KOPT-K1 (cell line): ENCODE results near the gene TAF5L.
"Not testable (repeated sequence)": the region's sequence is repeated elsewhere in the genome, so short reads cannot be mapped to it uniquely, and the experiment has no call there.

Source experiments
- H3K27ac ChIP-seq: fragments of 200-600 bp; sonication (generic); 2 replicates; pipeline ENCODE4 v1.5.1; 2016; ENCODE audit warnings: antibody characterized with exemption, mild to moderate bottlenecking, low read depth, low read length; ENCODE audit not compliant: poor library complexity, severe bottlenecking
- H3K36me3 ChIP-seq: fragments of 200-600 bp; sonication (generic); 2 replicates; pipeline ENCODE4 v1.5.1; 2017; ENCODE audit warnings: antibody characterized with exemption, mild to moderate bottlenecking, low read length, moderate library complexity; ENCODE audit not compliant: insufficient read depth
- H3K9me3 ChIP-seq: fragments of 200-600 bp; sonication (generic); 2 replicates; pipeline ENCODE4 v1.5.1; 2017; ENCODE audit warnings: antibody characterized with exemption, low read length, mild to moderate bottlenecking; ENCODE audit not compliant: insufficient read depth, poor library complexity, severe bottlenecking

Gene TAF5L

DNA sequence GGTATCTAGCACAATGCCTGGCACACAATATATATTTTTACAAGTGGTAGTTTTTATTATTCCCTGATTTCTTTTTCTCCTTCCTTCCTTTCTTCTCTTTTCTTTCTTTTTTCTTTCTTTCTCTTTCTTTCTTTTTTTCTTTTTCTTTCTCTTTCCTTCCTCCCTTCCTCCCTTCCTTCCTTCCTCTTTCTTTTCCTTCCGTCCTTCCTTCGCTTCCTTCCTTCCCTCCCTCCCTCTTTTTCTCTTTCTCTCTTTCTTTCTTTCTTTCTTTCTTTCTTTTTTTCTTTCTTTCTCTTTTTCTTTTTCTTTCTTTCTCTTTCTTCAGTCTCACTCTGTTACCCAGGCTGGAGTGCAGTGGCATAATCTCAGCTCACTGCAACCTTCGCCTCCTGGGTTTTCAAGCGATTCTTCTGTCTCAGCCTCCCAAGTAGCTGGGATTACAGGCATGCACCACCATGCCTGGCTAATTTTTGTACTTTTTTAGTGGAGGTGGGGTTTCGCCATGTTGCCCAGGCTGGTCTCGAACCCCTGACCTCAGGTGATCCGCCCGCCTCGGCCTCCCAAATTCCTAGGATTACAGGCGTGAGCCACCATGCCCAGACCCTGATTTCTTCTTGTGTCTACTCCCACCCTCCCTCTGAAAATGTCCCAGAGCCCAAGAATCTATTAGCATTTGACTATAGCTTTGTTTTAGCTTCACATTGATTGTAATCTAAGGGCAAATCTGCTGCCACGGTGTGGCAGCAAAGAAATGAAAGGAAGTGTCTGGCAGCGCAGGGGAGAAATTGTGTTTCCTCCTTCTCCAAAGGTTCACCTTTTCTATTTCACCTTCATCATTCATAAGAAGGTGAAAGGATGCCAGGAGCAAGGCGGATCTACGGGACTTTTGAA, 47.5 kb downstream of the TAF5L start:
- Histone ChIP-seq H3K36me3 (no peaks in the 10 kb centered on the region), H3K27ac (no peak overlapping the region), H3K9me3 (no peaks in the 10 kb centered on the region)

DNA sequence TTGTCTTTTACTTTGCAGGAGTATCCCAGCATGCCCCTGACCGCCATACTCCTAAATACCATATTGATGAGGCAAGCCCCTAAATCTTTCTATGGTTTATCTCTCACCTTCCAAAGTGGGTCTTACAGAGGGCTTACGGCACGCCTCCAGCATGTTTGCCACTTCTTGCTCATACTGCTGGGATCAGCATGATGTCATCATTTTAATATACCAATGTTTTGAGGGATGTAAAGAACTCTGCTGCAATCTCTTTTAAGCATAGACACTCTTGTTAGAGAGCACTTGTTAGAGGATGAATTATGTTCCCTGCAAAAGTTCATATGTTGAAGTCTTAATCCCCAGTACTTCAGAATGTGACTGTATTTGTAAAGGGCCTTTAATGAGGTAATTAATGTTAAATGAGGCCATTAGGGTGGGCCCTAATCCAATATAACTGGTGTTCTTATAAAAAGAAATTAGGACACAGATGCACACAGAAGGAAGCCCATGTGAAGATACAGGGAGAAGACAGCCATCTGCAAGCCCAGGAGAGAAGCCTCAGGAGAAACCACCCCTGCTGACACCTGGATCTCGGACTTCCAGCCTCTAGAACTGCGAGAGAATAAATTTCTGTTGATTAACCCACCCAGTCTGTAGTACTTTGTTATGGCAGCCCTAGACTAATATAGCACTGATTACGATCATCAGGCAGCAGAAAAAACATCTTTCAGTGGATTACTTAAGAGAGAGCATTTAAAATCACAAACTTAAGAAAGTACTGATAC, 51.1 kb downstream of the TAF5L start:
- H3K9me3 ChIP-seq = no peaks in the 10 kb centered on the region
- no peaks in the 10 kb centered on the region for H3K36me3 ChIP-seq
- no peak overlapping the region for H3K27ac ChIP-seq

DNA sequence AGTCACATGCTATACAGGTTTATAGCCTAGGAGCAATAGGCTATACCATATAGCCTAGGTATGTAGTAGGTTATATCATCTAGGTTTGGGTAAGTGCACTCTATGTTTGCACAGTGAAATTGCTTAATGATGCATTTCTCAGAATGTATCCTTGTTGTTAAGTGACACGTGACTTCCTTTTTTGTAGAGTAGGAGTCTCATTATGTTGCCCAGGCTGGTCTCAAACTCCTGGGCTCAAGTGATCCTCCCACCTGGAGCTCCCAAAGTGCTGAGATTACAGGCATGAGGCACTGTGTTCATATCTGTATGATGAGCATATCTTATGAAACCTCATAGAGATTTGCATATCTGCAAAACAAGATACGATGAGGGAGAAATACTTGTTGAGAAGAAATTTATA, 53.6 kb downstream of the TAF5L start:
- no peak overlapping the region for H3K27ac ChIP-seq
- H3K9me3 ChIP-seq = no peaks in the 10 kb centered on the region
- H3K36me3 ChIP-seq = no peaks in the 10 kb centered on the region

DNA sequence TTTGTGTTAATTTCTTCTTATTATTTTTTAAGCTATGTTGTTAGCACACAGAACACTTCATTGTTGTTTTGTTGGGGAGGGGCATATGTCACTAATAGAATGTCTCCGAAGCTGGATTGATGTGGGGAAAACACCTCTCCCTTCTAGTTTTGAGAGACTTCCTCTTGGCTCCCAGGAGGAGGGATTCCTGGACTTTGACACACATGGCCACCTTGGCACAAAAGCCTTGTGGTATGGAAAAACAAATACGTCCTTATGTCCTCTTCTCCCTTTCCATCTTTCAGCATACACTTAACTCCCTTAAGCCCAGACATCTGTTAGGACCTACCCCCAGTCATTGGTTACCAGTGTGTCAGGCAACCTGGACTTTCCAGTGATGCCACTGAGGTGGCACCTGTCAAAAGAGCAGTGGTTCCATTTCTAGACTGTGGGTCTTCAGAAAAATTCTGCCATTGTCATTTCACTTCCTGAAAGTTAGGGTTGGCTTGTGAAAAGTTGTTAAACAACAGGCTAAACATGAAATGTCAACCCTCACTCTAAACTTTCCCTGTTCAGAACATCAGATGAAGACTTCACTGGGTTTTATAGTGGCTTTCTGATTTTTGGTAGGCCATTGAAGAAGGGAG, 54.9 kb downstream of the TAF5L start:
- H3K36me3 ChIP-seq = no peaks in the 10 kb centered on the region
- H3K9me3 ChIP-seq = no peaks in the 10 kb centered on the region
- no peak overlapping the region for H3K27ac ChIP-seq

DNA sequence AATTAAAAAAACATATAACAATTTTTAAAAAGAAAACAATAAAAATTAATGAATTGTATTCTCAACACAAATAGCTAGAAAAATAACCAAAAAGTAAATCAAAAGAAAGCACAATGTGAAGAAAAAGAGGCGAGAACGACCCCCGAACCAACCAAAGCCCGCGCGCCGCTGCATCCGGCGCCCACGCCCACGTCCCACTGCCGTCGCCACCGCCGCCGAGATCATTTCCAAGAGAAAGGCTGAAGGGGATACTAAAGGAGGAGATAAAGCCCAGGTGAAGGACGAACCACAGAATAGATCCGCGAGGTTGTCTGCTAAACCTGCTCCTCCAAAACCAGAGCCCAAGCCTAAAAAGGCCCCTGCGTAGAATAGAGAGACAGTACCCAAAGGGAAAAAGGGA, 55.6 kb downstream of the TAF5L start:
- H3K9me3 ChIP-seq = no peaks in the 10 kb centered on the region
- H3K27ac ChIP-seq = no peak overlapping the region
- no peaks in the 10 kb centered on the region for H3K36me3 ChIP-seq

DNA sequence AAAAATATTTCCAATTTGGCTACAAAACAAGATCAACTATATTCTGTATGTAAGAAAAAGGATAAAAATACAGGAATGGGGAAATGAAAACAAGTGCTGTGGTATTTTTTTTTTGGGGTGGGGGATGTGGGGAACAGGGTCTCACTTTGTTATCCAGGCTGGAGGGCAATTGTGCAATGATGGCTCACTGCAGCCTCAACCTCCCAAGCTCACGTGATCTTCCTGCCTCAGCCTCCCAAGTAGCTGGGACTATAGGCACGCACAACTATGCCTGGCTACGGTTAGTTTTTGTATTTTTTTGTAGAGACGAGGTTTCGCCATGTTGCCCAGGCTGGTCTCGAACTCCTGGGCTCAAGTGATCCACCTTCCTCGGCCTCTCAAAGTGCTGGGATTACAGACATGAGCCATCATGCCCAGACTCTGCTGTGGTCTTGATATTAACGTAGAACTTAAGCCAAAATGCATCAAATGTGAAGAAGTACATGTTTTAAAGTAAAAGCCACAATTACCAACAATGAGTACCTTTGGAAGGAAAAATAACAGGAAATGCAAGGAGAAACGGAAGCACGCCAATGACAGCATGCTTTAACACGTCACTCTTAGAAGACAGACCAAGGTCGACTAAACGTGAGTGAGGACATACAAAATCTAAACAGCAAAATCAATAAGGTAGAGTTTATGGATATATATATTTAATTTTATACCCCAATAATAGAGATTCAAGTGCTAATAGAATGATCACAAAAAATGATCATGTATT, 58.6 kb downstream of the TAF5L start:
- no peaks in the 10 kb centered on the region for H3K36me3 ChIP-seq

DNA sequence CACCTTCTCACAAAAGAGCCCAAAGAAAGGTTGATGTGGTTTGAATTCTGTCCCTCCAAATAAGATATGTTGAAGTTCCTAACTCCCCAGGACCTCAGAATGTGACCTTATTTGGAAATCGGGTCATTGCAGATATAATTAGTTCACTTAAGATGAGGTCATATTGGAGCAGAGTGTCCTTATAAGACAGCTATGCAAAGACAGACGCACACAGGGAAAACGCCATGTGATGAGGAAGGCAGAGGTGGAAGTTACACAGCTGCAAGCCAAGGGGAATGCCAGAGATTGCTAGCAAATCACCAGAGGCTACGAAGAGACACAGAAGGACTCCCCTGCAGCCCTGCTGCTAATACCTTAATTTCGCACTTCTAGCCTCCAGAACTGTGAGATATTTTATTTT, 62.2 kb downstream of the TAF5L start:
- Histone ChIP-seq H3K9me3 (no peaks in the 10 kb centered on the region), H3K27ac (no peak overlapping the region), H3K36me3 (no peaks in the 10 kb centered on the region)

More for the DNA sequence above, 58.6 kb downstream of the TAF5L start:
- Histone ChIP-seq H3K9me3 (no peaks in the 10 kb centered on the region), H3K27ac (no peak overlapping the region)

DNA sequence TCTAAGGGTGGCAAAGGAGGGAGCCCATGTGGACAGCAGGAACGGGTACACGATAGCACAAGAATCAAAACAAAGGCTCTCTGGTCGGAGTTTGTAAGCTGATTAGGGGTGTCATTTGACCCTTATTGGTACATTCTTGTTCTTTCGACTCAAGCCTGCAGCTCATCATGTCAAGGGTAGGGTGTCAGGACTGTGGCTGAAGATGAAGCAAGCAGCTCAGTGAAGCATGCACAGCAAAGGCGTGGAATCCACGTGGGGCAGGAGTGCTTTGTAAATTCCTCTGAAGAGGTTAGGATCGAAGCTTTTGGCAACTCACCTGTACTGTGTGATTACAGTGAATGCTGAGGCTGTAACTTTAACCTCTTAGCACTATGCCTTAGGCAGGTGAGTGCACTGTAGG, 62.7 kb downstream of the TAF5L start:
- no peaks in the 10 kb centered on the region for H3K9me3 ChIP-seq
- no peaks in the 10 kb centered on the region for H3K36me3 ChIP-seq
- no peak overlapping the region for H3K27ac ChIP-seq

DNA sequence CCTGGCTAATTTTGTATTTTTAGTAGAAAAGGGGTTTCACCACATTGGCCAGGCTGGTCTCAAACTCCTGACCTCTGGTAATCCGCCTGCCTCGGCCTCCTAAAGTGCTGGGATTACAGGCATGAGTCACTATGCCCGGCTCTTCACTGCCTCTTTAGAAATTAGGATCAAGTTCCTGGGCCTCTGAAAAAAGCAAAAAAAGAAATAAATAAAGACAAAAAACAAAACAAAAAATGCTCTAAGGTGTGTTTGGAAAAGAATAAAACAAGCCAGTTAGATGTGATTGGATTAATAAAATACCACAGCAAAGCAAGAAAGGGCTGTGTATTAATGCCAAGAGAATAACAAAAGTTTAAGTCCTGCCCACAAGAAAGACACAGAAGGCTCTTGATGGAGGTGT, 63.2 kb downstream of the TAF5L start:
- Histone ChIP-seq H3K9me3 (no peaks in the 10 kb centered on the region), H3K36me3 (no peaks in the 10 kb centered on the region), H3K27ac (no peak overlapping the region)

DNA sequence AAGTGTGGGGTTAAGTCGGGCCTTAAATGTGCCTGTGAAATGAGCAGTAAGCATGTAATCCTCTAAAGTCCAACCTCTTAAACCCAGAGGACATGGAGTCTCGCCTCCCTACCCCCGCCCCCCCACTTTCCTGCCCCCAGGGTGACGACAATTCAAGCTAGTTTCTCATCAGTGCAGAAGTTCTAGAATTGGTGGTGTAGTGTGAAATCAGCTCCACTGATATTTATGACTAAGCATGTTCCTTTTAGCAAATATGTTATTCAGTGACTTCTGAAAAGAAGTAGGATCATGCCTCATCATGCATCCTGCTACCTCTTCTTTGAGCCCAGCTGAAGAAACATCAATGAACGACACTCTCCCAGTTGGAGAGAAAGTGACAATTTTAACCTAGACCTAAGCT, 64.8 kb downstream of the TAF5L start:
- no peak overlapping the region for H3K27ac ChIP-seq
- no peaks in the 10 kb centered on the region for H3K36me3 ChIP-seq
- no peaks in the 10 kb centered on the region for H3K9me3 ChIP-seq

DNA sequence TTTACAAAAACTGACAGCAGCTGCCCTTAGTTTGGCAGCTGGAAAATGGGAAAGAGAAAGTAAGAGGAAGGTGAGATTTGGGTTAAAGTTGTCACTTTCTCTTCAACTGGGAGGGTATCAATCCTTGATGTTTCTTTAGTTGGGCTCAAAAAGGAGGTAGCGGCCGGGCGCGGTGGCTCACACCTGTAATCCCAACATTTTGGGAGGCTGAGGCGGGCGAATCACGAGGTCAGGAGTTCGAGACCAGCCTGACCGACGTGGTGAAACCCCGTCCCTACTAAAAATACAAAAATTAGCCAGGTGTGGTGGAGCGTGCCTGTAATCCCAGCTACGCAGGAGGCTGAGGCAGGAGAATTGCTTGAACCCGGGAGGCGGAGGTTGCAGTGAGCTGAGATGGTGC, 65.8 kb downstream of the TAF5L start:
- H3K27ac ChIP-seq, H3K9me3 ChIP-seq: not testable (repeated sequence)

DNA sequence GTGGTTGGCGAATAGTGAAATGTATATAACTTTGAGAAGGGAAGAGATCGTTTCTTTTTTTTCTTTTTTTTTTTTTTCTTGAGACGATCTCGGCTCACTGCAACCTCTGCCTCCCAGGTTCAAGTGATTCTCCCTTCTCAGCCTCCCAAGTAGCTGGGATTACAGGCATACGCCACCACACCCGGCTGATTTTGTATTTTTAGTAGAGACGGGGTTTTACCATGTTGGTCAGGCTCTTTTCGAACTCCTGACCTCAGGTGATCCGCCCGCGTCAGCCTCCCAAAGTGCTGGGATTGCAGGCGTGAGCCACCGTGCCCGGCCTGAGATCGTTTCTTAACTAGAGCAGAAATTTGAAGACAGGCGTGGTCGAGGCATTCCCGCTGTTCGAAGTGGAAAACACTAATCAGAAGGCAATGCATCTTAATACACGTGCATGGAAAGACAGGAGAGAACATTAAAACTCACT, 66.6 kb downstream of the TAF5L start:
- not testable (repeated sequence) for H3K36me3 ChIP-seq, H3K9me3 ChIP-seq
- H3K27ac ChIP-seq = peak overlapping the region; percentile 60

More for the DNA sequence above, 65.8 kb downstream of the TAF5L start:
- H3K36me3 ChIP-seq = not testable (repeated sequence)

DNA sequence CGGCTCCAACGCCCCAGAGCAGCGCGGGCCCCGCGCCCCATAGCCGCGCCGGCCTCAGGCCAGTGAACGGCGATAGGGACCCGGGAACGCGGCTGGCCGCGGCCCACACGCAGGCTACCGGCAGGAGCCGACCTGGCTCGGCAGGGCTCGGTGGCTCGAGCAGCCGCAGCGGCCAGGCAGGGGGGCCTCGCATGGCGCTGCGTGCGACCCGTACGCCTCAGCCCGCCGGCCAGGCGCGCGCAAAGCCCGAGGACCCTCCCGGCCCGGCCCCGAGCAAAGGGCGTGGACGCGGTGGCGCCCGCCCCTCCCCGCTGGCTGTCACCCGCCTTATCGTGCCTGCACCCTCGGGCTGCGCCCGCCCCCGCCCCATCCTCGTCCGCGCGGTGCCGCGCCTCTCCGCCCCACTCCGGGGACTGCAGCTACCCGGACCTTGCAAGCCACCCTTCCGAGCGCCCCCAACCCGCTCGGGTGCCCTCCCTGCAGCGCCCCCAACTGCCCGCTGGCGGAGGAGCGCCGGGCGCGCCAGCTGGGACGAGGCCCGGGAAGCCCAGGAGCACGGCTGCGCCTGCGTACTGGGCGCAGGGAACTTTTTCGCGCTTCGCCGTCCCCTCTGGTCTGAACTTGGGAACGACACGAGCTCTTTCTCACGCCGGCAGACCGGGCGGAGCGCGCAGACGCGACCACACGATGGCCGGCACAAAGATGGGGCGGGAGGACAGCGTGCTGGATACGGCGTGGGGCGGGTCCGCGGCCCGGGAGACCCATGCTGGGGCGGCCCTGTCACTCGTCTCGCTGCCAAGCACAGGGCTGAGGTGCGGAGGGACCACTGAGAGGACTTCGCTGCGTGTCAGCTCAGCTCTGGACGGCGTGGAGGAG, 67.2 kb downstream of the TAF5L start, which contains the start of gene ABCB10:
Gene ABCB10 (minus strand): TSS at position 248 of the 876 bp plus-strand sequence. CDS start 55 bp downstream, at position 193.
- H3K36me3 ChIP-seq = no peaks in the 10 kb centered on the region
- peak within 1 kb of the TSS; percentile 60 for H3K27ac ChIP-seq

DNA sequence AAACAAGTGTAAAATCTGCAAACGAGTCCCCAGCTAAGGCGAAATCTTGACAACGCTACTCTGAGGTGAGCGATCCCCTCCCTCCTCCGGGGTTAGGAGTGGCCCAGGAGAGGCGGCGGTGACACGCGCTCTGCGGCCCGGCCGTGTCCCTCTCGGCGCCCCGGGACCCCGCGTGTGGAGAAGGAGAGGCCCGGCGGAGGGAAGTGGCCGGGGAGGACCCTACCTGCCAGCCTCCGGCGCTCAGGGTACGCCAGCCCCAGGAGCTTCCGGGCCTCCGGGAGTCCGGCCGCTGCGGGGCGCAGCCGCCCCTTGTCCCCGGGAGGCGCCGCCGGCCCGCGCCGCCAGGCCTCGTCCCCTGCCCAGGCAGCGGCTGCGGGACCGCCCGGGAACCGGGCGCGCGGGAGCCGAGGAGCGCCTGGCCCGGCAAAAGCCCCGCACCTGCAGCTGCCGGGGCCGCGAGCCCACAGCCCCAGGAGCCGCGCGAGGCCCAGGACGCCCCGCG, 68.0 kb downstream of the TAF5L start:
- H3K9me3 ChIP-seq = no peaks in the 10 kb centered on the region
- H3K36me3 ChIP-seq = no peaks in the 10 kb centered on the region
- H3K27ac ChIP-seq = peak overlapping the region; percentile 60

More for the DNA sequence above, 67.2 kb downstream of the TAF5L start, which contains the start of gene ABCB10:
- H3K9me3 ChIP-seq = no peaks in the 10 kb centered on the region
